GM19035 (cell line): ENCODE measurements around the gene MFGE8.

Source experiments
- ATAC-seq: cut with Tn5 transposase; IDR thresholded peaks from one replicate; pipeline ENCODE4 v1.9.1; 2021; ENCODE audit not compliant: unreplicated experiment

The MFGE8 gene

DNA sequence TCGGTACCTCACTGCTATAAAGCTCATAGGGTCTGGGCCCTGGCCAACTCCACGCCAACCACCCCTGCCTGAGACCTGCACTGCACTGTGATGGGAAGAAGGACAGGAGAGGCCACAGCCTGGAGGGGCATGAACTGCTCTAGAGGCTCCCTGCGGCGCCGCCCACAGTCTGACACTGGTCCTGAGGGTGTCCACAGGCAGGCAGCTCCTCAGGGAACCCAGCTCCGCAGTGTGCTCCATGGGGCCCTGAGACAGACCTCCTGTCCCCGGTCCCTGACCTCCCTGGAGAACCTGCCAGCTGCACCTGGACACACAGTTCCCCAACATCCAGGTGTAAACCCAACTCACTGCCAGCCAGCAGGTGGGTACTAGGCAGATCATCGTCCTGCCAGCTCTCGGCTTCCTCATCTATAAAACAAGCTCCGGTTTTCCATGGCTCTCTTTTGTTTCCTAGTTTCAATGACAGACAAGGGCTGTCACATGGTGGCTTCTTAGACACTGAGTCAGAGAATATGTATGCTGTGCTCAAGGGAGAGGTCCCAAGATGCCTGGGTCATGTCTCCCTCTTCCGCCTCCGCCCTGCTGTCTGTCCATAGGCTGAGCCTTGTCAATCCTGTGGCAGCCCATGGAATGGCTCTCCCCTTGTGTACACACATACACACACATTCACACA lies 12.7 kb downstream of the MFGE8 start:
- no peak for ATAC-seq

DNA sequence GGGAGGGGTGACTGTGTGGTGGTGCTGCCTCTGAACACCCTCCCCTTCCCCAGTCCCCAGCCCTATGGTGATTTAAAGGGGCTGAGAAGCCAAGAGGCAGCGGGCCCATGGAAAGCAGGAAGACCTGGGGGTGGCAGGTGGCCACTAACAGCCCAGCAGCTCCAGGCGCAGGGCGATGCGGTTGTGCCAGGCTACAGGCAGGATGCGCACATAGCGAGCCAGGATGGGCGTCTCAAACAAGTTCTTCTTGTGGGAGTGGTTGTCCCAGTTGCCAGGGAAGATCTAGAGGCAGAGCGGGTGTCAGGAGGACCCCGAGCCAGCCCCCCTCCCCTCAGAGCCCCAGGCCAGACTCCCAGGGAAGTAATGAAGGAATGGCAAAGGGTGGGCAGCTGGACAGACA lies 13.9 kb downstream of the MFGE8 start:
- ATAC-seq = no peak

- no peak for ATAC-seq
Measured at GRCh38 chr15:88898736-88899135, 14.4 kb downstream of the MFGE8 start.

DNA sequence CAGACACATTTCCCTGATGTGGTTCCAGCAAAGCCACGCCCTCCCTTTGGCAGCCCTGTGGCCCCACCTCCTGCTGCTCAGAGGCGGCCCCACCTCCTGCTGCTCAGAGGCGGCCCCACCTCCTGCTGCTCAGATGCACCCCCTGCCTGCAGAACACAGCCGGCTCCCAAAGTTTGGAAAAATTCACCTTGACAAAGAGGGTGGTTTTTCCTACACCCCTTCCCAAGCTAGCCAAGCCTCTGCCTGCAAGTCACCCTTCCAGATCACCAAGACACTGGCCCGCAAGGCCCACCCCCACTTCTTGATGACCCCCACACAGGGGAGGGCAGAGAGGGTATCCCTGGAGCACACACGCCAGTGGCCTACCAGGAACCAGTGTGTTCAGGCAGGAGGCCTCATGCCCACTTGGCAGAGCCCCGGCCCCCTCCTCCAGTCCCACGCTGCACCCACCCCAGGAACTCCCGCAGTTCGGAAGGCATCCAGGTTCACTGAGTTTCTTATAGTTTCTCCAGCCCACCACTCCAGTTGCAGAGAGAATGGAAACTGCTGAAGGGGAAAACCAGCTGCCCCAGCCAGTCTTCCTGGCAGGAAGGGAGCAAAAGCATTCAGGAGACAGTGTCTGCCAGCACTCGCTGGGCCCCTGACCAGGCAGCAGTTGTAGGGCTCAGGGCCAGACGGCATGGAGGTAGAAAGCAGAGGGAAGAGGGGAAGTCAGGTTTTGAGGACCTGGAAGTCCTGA lies 15.6 kb downstream of the MFGE8 start:
- no peak for ATAC-seq

DNA sequence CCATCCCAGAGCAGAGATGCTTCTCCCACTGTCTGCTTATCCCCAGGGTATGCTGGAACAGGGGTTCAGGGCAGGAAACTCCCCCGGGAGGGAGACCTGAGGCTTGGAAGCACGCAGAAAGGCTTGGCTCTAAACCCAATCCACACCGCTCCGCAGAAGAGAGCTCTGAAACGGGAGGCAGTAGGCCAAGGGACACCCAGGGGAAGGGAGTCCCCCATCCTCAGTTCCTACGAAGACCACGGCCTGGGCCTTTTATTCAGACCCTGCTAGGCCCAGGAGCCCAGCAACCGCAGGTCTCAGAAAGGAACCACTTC lies 16.1 kb downstream of the MFGE8 start:
- ATAC-seq = no peak

GRCh38 chr15:88896333-88897033 lies 16.7 kb downstream of the MFGE8 start:
- ATAC-seq = no peak

DNA sequence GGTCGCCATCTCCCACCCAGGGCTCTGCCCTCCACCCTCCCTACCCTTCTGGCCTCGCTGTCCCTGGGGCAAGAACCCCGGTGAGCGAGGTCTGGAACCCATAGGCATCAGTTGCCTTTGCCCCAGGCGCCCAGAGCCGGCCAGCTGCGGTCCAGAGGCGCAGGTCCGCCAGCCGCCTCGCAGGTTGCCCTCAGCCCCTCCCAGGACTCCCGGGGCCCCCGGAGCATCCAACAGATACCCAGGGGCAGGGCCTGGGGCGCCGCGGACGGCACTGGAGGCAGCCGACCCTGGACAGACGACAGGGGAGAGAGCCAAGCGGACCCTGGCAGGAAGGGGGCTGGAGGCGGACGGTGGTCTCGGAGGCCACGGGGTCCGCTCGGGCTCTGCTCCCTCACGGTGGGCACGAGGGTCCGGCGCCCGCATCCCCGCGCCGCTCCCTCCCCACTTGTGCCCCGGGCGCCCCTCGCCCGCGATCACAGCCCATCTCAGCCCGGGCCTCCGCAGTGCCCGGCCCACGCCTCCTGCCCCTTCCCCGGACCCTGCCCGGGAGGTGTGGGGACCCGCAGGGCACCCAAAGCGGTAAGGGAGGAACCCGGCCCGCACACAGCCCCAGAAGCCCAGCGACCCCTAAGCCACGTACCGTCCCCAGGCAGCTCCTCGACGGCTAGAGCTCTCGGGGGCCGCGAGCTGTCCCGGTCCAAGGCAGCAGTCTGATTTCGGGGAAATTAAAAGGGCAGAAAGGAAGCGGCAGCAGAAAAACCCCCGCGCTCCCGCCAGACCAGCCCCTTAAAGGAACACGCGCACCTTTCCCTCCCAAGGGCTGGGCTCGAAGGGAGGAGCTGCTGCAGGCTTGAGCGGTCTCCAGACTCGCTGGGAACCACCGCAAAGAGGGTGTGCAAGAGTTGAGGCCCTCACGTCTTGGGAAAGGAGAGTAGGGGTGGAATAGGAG lies 18.1 kb downstream of the MFGE8 start, which contains the start of gene HAPLN3:
Gene HAPLN3, minus strand, starts transcription at position 726 of the 949 bp plus-strand sequence. CDS start 8,246 bp downstream, outside the sequence.
- ATAC-seq = peak; percentile 24

DNA sequence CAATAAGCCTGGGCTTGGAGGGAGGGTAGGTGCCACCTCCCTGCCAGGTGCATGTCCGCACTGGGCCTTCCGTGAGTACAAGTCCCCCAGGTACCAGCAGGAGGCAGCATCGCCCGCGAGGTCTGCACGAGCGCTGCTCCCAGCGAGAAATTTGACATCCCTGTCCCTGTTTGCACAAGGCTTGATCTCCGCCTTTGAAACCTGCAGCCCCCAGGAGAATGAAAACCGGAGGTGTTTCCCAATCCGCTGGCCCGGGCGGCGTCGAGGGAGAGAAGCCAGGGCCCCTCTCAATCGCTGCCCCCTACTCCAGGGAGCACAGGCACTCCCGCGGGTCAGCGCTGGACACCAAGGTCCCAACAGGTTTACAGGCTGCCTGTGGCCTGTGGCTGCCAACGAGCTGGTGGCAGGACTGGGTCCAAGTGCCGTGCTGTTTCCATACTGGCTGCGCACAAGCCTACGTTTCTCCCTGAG lies 18.8 kb downstream of the MFGE8 start:
- ATAC-seq = peak; percentile 54

DNA sequence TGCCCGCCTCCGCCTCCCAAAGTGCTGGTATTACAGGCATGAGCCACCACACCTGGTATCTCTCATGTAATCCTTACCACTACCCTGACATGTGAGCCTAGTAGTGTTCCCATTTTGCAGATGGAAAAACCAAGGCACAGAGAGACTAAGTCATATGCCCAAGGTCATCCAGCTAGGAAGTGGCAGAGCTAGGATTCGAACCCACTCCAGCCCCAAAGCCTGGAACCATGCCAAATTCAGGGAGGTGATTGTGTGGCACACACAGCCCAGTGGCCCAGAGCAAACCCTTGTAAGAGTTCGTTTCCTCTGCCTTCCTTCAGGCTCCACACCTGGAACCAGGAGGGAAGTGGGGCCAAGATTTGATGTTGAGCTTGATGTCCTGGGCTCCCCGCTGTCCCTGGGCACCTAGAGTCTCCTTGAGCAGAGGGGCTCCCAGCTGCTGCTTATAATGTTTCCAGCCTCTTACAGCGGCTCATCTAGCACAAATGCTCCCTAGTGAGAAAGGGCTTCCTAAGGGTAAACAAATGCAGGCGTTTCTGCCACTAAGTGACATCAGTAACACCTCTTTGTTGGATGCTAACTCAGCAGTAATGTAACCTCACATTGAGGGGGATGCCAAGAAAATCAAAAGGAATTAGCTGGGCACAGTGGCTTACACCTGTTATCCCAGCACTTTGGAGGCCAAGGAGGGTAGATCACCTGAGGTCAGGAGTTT lies 21.5 kb downstream of the MFGE8 start:
- no peak for ATAC-seq

GRCh38 chr15:88890495-88890894 lies 22.7 kb downstream of the MFGE8 start:
- ATAC-seq = no peak

GRCh38 chr15:88888719-88889118 lies 24.5 kb downstream of the MFGE8 start:
- ATAC-seq = no peak

GRCh38 chr15:88887068-88887580 lies 26.1 kb downstream of the MFGE8 start:
- no peak for ATAC-seq

DNA sequence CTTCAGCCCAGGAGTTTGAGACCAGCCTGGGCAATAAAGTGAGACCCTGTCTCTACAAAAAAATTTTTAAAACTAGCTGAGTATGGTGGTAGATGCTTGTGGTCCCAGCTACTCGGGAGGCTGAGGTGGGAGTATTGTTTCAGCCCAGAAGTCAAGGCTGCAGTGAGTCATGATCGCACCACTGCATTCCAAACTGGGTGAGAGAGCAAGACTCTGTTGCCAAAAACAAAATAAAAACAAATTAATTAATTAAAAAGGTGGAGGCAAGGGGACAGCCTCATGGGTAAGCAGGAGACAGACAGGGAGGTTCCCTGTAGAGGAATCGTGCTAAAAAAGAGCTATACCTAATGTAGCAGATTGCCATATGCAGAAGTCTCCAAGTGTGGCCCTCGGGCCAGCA lies 30.4 kb downstream of the MFGE8 start:
- ATAC-seq = no peak

DNA sequence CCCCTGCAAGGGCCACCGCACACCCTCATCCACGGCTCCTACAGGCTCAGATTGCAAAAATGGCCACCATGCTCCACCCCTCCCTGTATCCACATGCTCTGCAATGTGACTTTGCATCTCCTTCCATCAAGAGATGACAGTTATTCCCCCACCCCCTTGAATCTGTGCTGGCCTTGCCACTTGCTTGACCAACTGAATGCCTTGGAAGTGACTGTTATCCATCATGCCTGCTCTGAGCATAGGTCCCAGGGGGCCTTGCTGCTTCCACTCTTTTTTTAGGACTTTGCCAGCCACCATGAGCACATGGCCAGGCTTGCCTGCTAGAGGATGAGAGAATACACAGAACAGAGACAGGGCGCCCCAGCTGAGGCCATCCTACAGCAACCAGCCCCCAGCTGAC lies 31.4 kb downstream of the MFGE8 start:
- no peak for ATAC-seq

GRCh38 chr15:88880944-88881740 lies 32.0 kb downstream of the MFGE8 start:
- ATAC-seq = no peak

DNA sequence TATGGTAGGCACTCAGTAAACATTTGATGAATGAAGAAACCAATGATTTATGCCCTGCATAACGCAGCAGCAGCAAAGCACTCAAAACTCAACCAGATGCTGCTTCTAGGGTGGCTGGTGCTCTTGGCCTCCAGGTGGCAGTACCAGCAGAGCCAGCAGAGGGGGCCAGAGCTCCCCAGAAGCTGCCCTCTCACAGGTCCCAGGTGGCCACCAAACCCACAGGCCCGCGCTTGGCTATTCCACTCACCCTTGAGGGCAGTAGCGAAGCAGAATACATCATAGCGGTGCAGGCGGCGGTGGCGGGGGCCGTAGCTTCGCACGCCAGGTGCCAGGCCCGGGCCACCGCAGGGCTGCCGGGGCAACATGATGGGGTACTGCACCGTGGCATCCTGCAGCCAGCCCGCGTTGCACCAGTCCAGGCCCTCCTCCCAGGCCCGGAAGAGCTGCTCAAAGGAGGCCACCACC lies 34.4 kb downstream of the MFGE8 start:
- ATAC-seq = no peak

- ATAC-seq = no peak
Measured at GRCh38 chr15:88877906-88878305, 35.3 kb downstream of the MFGE8 start.

GRCh38 chr15:88877415-88877814 lies 35.8 kb downstream of the MFGE8 start:
- no peak for ATAC-seq

- no peak for ATAC-seq
Measured at GRCh38 chr15:88876573-88876972, 36.6 kb downstream of the MFGE8 start.
